SK-N-SH treated with all-trans-retinoic acid at 6 μM for 48 hours (cell line): ENCODE data around the gene PLN.

Experiments
- ATAC-seq: fragments of 200-7000 bp; cut with Tn5 transposase; 3 replicates; pipeline ENCODE4 v1.9.1; 2020; ENCODE audit warnings: mild to moderate bottlenecking, moderate library complexity
- BACH2 ChIP-seq: fragments of 250-450 bp; sonication (Bioruptor Pico); IDR thresholded peaks from 2 replicates; pipeline ENCODE4 v1.9.0; 2021; ENCODE audit warnings: mild to moderate bottlenecking, borderline replicate concordance
- CSDC2 ChIP-seq: fragments of 250-450 bp; sonication (Bioruptor Pico); IDR thresholded peaks from 2 replicates; pipeline ENCODE4 v1.5.0; 2020; ENCODE audit warnings: mild to moderate bottlenecking, moderate library complexity
- GLIS3 ChIP-seq: fragments of 250-450 bp; sonication (Bioruptor Pico); IDR thresholded peaks from 2 replicates; pipeline ENCODE4 v1.5.0; 2020; ENCODE audit warnings: mild to moderate bottlenecking, moderate library complexity
- ISL1 ChIP-seq: fragments of 250-450 bp; sonication (Bioruptor Pico); IDR thresholded peaks from 2 replicates; pipeline ENCODE4 v2.1.2; 2022; ENCODE audit warnings: mild to moderate bottlenecking, moderate library complexity
- OSR1 ChIP-seq: fragments of 250-450 bp; sonication (Bioruptor Pico); IDR thresholded peaks from 2 replicates; pipeline ENCODE4 v1.8.0; 2022; ENCODE audit warnings: moderate library complexity, mild to moderate bottlenecking, inconsistent platforms
- PPARA ChIP-seq: fragments of 250-450 bp; sonication (Bioruptor Pico); IDR thresholded peaks from 2 replicates; pipeline ENCODE4 v1.5.0; 2020; ENCODE audit warnings: mild to moderate bottlenecking, borderline replicate concordance
- SNAI2 ChIP-seq: fragments of 250-450 bp; sonication (Bioruptor Pico); IDR thresholded peaks from 2 replicates; pipeline ENCODE4 v1.5.0; 2020; ENCODE audit warnings: mild to moderate bottlenecking, moderate library complexity
- TCF4 ChIP-seq: fragments of 250-450 bp; sonication (Bioruptor Pico); IDR thresholded peaks from 2 replicates; pipeline ENCODE4 v1.8.0; 2021; ENCODE audit warnings: mild to moderate bottlenecking, moderate library complexity, borderline replicate concordance
- TOX ChIP-seq: fragments of 250-450 bp; sonication (Bioruptor Pico); IDR thresholded peaks from 2 replicates; pipeline ENCODE4 v1.8.0; 2021; ENCODE audit warnings: mild to moderate bottlenecking, moderate library complexity, borderline replicate concordance
- ZC3H10 ChIP-seq: fragments of 250-450 bp; sonication (Bioruptor Pico); IDR thresholded peaks from 2 replicates; pipeline ENCODE4 v1.5.1; 2021; ENCODE audit warnings: mild to moderate bottlenecking, moderate library complexity
- ZFP3 ChIP-seq: fragments of 250-450 bp; sonication (Bioruptor Pico); IDR thresholded peaks from 2 replicates; pipeline ENCODE4 v1.5.0; 2020; ENCODE audit warnings: mild to moderate bottlenecking, moderate library complexity
- ZFP30 ChIP-seq: fragments of 450-650 bp; formaldehyde crosslinking; IDR thresholded peaks from 2 replicates; pipeline ENCODE4 v1.5.0; 2022; ENCODE audit warnings: mild to moderate bottlenecking, moderate library complexity
- ZNF565 ChIP-seq: fragments of 450-650 bp; formaldehyde crosslinking; conservative IDR thresholded peaks from 2 replicates; pipeline ENCODE4 v1.5.0; 2020; ENCODE audit warnings: low read depth, mild to moderate bottlenecking, moderate library complexity
- ZNF70 ChIP-seq: fragments of 450-650 bp; formaldehyde crosslinking; IDR thresholded peaks from 2 replicates; pipeline ENCODE4 v1.5.0; 2020; ENCODE audit warnings: mild to moderate bottlenecking, moderate library complexity
- ZNF8 ChIP-seq: fragments of 450-650 bp; formaldehyde crosslinking; IDR thresholded peaks from 2 replicates; pipeline ENCODE4 v1.5.0; 2020; ENCODE audit warnings: mild to moderate bottlenecking, moderate library complexity
- TF ChIP-seq, protein P1 (sequence below): fragments of 250-450 bp; sonication (Bioruptor Pico); IDR thresholded peaks from 2 replicates; pipeline ENCODE4 v1.8.0; 2021; ENCODE audit warnings: low read depth, mild to moderate bottlenecking, moderate library complexity, borderline replicate concordance
- TF ChIP-seq, protein P2 (sequence below): fragments of 250-450 bp; sonication (Bioruptor Pico); IDR thresholded peaks from 2 replicates; pipeline ENCODE4 v1.5.1; 2021; ENCODE audit warnings: mild to moderate bottlenecking, moderate library complexity
- TF ChIP-seq, protein P3 (sequence below): fragments of 250-450 bp; sonication (Bioruptor Pico); IDR thresholded peaks from 2 replicates; pipeline ENCODE4 v1.5.1; 2020; ENCODE audit warnings: low read depth, mild to moderate bottlenecking, moderate library complexity
- TF ChIP-seq, protein P4 (sequence below): fragments of 250-450 bp; sonication (Bioruptor Pico); IDR thresholded peaks from 2 replicates; pipeline ENCODE4 v1.8.0; 2020; ENCODE audit warnings: mild to moderate bottlenecking, moderate library complexity, borderline replicate concordance
- TF ChIP-seq, protein P5 (sequence below): fragments of 250-450 bp; sonication (Bioruptor Pico); IDR thresholded peaks from 2 replicates; pipeline ENCODE4 v1.5.0; 2020; ENCODE audit warnings: mild to moderate bottlenecking, moderate library complexity

The PLN gene

DNA sequence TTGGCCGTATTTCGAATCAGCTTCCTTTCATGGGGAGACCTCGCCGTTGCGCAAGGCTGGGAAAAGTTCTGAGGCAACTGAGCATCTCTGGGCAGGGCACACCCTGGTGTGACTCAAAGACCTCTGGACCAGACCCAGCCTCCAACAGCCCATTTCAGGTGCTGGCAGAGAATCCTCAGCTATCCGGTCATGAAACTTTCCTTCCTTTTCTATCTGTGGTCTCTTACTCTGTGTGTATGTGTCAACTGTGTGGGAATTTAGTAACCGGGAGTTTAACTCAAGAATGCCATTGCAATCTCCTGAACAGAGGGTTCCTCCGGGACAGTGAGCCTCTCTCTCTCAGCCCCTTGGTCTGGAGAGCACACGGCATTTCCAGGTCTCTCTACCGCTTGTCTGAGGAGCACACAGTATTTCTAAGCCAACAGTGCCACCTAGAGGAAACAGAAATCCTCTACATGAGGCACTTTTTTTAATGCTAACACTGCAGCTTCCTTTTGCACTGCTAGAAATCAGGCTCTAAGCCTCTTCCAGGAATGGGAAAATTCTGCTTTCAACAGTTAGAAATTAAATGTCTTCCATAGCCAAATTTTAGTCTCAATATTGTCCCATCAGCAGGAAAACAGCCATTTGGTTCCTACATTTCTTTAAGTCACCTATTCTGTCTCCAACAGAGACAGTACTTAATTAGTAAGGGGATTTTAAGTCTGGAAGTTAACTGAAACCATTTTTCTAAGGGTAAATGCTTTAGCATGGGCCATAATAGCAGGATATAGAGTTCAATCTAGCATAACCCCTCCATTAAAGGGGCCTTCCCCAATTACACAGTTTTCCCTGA is 32.7 kb downstream of the PLN start:
- TF ChIP-seq ZFP3 (no peak), ZNF565 (CRISPR knock-in tag) (no peak), ZNF8 (CRISPR knock-in tag) (no peak), GLIS3 (CRISPR knock-in tag) (no peak), CSDC2 (CRISPR knock-in tag) (no peak), ZNF70 (CRISPR knock-in tag) (no peak), ZFP30 (CRISPR knock-in tag) (no peak), OSR1 (CRISPR knock-in tag) (no peak), SNAI2 (no peak), ZC3H10 (no peak), PPARA (CRISPR knock-in tag) (no peak), BACH2 (CRISPR knock-in tag) (no peak), ISL1 (CRISPR knock-in tag) (no peak), TOX (CRISPR knock-in tag) (no peak), TCF4 (CRISPR knock-in tag) (no peak)
- TF ChIP-seq, protein P1, sequence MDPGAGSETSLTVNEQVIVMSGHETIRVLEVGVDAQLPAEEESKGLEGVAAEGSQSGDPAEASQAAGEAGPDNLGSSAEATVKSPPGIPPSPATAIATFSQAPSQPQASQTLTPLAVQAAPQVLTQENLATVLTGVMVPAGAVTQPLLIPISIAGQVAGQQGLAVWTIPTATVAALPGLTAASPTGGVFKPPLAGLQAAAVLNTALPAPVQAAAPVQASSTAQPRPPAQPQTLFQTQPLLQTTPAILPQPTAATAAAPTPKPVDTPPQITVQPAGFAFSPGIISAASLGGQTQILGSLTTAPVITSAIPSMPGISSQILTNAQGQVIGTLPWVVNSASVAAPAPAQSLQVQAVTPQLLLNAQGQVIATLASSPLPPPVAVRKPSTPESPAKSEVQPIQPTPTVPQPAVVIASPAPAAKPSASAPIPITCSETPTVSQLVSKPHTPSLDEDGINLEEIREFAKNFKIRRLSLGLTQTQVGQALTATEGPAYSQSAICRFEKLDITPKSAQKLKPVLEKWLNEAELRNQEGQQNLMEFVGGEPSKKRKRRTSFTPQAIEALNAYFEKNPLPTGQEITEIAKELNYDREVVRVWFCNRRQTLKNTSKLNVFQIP (CRISPR knock-in tag) = no peak
- TF ChIP-seq, protein P2, sequence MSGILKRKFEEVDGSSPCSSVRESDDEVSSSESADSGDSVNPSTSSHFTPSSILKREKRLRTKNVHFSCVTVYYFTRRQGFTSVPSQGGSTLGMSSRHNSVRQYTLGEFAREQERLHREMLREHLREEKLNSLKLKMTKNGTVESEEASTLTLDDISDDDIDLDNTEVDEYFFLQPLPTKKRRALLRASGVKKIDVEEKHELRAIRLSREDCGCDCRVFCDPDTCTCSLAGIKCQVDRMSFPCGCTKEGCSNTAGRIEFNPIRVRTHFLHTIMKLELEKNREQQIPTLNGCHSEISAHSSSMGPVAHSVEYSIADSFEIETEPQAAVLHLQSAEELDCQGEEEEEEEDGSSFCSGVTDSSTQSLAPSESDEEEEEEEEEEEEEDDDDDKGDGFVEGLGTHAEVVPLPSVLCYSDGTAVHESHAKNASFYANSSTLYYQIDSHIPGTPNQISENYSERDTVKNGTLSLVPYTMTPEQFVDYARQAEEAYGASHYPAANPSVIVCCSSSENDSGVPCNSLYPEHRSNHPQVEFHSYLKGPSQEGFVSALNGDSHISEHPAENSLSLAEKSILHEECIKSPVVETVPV (CRISPR knock-in tag) = no peak
- TF ChIP-seq, protein P3, sequence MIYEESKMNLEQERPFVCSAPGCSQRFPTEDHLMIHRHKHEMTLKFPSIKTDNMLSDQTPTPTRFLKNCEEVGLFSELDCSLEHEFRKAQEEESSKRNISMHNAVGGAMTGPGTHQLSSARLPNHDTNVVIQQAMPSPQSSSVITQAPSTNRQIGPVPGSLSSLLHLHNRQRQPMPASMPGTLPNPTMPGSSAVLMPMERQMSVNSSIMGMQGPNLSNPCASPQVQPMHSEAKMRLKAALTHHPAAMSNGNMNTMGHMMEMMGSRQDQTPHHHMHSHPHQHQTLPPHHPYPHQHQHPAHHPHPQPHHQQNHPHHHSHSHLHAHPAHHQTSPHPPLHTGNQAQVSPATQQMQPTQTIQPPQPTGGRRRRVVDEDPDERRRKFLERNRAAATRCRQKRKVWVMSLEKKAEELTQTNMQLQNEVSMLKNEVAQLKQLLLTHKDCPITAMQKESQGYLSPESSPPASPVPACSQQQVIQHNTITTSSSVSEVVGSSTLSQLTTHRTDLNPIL (CRISPR knock-in tag) = no peak
- TF ChIP-seq, protein P4, sequence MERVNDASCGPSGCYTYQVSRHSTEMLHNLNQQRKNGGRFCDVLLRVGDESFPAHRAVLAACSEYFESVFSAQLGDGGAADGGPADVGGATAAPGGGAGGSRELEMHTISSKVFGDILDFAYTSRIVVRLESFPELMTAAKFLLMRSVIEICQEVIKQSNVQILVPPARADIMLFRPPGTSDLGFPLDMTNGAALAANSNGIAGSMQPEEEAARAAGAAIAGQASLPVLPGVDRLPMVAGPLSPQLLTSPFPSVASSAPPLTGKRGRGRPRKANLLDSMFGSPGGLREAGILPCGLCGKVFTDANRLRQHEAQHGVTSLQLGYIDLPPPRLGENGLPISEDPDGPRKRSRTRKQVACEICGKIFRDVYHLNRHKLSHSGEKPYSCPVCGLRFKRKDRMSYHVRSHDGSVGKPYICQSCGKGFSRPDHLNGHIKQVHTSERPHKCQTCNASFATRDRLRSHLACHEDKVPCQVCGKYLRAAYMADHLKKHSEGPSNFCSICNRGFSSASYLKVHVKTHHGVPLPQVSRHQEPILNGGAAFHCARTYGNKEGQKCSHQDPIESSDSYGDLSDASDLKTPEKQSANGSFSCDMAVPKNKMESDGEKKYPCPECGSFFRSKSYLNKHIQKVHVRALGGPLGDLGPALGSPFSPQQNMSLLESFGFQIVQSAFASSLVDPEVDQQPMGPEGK (CRISPR knock-in tag) = no peak
- TF ChIP-seq, protein P5, sequence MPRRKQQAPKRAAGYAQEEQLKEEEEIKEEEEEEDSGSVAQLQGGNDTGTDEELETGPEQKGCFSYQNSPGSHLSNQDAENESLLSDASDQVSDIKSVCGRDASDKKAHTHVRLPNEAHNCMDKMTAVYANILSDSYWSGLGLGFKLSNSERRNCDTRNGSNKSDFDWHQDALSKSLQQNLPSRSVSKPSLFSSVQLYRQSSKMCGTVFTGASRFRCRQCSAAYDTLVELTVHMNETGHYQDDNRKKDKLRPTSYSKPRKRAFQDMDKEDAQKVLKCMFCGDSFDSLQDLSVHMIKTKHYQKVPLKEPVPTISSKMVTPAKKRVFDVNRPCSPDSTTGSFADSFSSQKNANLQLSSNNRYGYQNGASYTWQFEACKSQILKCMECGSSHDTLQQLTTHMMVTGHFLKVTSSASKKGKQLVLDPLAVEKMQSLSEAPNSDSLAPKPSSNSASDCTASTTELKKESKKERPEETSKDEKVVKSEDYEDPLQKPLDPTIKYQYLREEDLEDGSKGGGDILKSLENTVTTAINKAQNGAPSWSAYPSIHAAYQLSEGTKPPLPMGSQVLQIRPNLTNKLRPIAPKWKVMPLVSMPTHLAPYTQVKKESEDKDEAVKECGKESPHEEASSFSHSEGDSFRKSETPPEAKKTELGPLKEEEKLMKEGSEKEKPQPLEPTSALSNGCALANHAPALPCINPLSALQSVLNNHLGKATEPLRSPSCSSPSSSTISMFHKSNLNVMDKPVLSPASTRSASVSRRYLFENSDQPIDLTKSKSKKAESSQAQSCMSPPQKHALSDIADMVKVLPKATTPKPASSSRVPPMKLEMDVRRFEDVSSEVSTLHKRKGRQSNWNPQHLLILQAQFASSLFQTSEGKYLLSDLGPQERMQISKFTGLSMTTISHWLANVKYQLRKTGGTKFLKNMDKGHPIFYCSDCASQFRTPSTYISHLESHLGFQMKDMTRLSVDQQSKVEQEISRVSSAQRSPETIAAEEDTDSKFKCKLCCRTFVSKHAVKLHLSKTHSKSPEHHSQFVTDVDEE (CRISPR knock-in tag) = no peak
- ATAC-seq = peak; percentile 82

DNA sequence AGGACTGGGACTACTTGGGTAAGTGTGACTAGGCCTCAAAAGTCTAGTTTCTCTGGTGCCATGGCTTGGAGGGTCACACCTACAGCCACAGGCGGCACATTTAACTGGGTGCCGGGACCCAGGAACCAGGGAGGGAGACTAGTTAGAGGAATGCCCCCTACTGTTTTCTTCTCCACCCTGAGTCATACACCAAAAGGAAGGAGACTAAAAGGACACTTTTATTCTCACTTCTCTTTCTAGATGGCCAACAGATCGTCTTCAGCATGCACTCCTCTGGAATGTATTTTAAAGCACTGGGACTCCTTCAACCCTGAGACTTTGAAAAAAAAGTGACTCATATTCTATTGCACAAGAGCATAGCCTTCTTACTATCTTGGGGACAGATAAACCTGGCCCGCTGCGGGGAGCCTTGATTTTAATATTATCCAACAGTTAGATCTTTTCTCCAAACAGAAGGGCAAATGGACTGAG is 33.4 kb downstream of the PLN start:
- TF ChIP-seq BACH2 (CRISPR knock-in tag) (no peak), ZNF70 (CRISPR knock-in tag) (no peak), TCF4 (CRISPR knock-in tag) (no peak), TOX (CRISPR knock-in tag) (no peak)
- TF ChIP-seq, protein P4 (CRISPR knock-in tag) = no peak
- TF ChIP-seq, protein P2 (CRISPR knock-in tag) = no peak
- TF ChIP-seq, protein P5 (CRISPR knock-in tag) = no peak
- ATAC-seq = no peak
